GM12864 (cell line): ENCODE data around the gene TNFRSF25.
A peak's percentile ranks its signal among the peaks of the same experiment; 100 is the strongest.

Experiments used
- DNase-seq: peaks from one replicate; pipeline ENCODE4 v3.0.0-alpha.2; 2011; ENCODE audit warnings: low read depth
- H3K4me3 ChIP-seq: 2 replicates; pipeline ENCODE4 v1.5.1; 2011; ENCODE audit warnings: mild to moderate bottlenecking, low read depth, low read length, control low read depth
- CTCF ChIP-seq: IDR thresholded peaks from 2 replicates; pipeline ENCODE4 v1.5.1; 2011; ENCODE audit warnings: low read depth, mild to moderate bottlenecking, moderate library complexity, low read length, control low read depth, inconsistent platforms; ENCODE audit errors: missing control alignments

TNFRSF25 gene

DNA sequence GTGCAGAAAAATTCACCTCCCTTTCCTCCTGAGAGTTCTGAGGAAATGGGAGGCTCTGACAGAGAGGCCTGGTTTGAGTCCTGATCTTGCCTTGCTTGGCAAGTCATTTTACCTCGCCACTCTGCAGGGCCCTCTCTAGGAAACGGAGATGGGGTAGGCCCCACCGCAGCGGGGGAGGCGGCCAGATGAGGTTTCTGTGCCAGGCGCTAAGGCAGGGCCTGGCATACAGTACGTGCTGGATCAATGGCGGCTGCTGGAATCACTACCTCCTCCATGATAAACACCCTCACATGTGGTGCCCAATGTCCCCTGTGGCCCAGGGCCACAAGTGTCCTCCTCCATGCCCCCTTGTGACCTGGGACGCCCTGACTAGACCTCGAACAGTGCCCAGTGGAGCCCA lies 26.0 kb upstream of the TNFRSF25 start:
- no peak for TF ChIP-seq CTCF
- no peak overlapping the region for H3K4me3 ChIP-seq
- DNase-seq, result no peak

- peak within 1 kb of the TSS; percentile 68 for H3K4me3 ChIP-seq
- DNase-seq, result no peak
- no peak for TF ChIP-seq CTCF
These were observed 25.5 kb upstream of the TNFRSF25 start, which contains the start of gene PLEKHG5 for GRCh38 chr1:6491480-6491962. PLEKHG5 (minus strand) TSS chr1:6491667; CDS start chr1:6477571, 14,096 bp downstream.

DNA sequence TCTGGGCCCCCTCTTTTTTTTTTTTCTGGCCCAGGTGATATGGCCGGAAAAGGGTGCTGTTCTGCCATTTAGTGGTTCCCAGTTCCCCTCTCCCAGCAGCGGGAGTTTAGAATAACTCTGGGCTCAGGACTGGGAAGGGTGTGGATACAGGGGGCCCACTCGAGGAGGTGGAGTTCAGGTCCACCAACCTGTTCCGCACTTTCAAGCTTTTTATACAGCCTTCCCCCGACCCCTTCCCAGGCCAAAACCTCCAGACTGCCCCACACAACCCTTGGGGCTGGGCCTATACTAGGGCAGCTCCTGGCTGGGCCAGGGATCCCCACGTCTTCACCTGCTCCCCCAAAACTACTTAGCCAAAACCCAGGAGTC lies 25.1 kb upstream of the TNFRSF25 start:
- DNase-seq, result no peak
- no peak for TF ChIP-seq CTCF
- peak overlapping the region; percentile 68 for H3K4me3 ChIP-seq

GRCh38 chr1:6490181-6491080 lies 24.5 kb upstream of the TNFRSF25 start:
- peak overlapping the region; percentile 68 for H3K4me3 ChIP-seq
- no peak for DNase-seq
- TF ChIP-seq CTCF, result no peak

GRCh38 chr1:6489799-6490180 lies 23.8 kb upstream of the TNFRSF25 start:
- H3K4me3 ChIP-seq, result peak overlapping the region; percentile 68
- TF ChIP-seq CTCF, result peak; percentile 95
- DNase-seq, result no peak

- no peak for DNase-seq
- H3K4me3 ChIP-seq, result no peak overlapping the region
- no peak for TF ChIP-seq CTCF
These were observed 23.4 kb upstream of the TNFRSF25 start for GRCh38 chr1:6489383-6489765.
